K562 (cell line): ENCODE measurements around the gene CACNA1C. TPM values are rescaled to one million over a fixed set of nuclear protein-coding genes. Genes with fewer than 3 reads are reported as not detected.

Experiments
- ATAC-seq: fragments of 200-7000 bp; cut with Tn5 transposase; 3 replicates; pipeline ENCODE4 v1.9.1; 2020; ENCODE audit warnings: moderate library complexity
- BruUV-seq: library from RNA; stranded (reverse); fragments of 400-500 nt; replicated peaks from 2 replicates; lab custom pipeline; 2021; lab: Mats Ljungman, UMichigan
- CTCF ChIA-PET: fragments of 300-600 bp; formaldehyde crosslinking; extraction: SDS; loops from one replicate; lab custom pipeline; 2021; ENCODE audit warnings: low intra/inter-chr PET ratio; lab: Yijun Ruan, JAX
- POLR2A ChIA-PET: fragments of 300-600, 350-650 bp; sonication (Branson Sonifier 250); formaldehyde crosslinking; extraction: SDS; loops from one replicate; lab custom pipeline; 2021; ENCODE audit warnings: antibody characterized with exemption, inconsistent platforms; lab: Yijun Ruan, JAX
- DNase-seq, 4 experiments: peaks; one replicate each; pipeline versions ENCODE4 v3.0.0 to v3.0.0-alpha.2; 2011 to 2018; ENCODE audit warnings: low spot score in 3 of 4, mixed read lengths in 3 of 4; ENCODE audit errors: extremely low read depth in 1 of 4
- FAIRE-seq: peaks from 2 replicates; lab custom pipeline; 2011; peaks lifted over from hg19 to GRCh38; lab: Jason Lieb, UNC
- H2AFZ ChIP-seq: 2 replicates; pipeline ENCODE4 v1.6.0; 2011; ENCODE audit warnings: low read depth, low read length, control low read depth, inconsistent platforms
- H3K27ac ChIP-seq: fragments of 200-600 bp; 3 replicates; pipeline ENCODE4 v1.8.0; 2011; ENCODE audit warnings: low read depth, mild to moderate bottlenecking, control low read depth, inconsistent platforms, low read length, moderate library complexity, mixed read lengths; ENCODE audit errors: extremely low read depth
- H3K27me3 ChIP-seq, 2 experiments: fragments of 300-600 bp in 1 of 2; 2 replicates in 1 of 2; 3 replicates in 1 of 2; pipeline versions ENCODE4 v1.6.0 to v1.8.0; 2011; ENCODE audit warnings: inconsistent platforms in 2 of 2, low read length in 2 of 2, mild to moderate bottlenecking in 1 of 2, mixed read lengths in 1 of 2, moderate library complexity in 1 of 2; ENCODE audit not compliant: control insufficient read depth in 2 of 2, insufficient read depth in 2 of 2
- H3K36me3 ChIP-seq: fragments of 300-600 bp; 3 replicates; pipeline ENCODE4 v1.8.0; 2011; ENCODE audit warnings: mild to moderate bottlenecking, low read length, inconsistent platforms; ENCODE audit not compliant: control insufficient read depth, insufficient read depth
- H3K4me1 ChIP-seq, 2 experiments: fragments of 200-600 bp in 1 of 2; replicated peaks in 1 of 2; 2 replicates in 1 of 2; 3 replicates in 1 of 2; pipeline versions ENCODE4 v1.5.1 to v1.8.0; 2011; ENCODE audit warnings: inconsistent platforms in 2 of 2, low read length in 2 of 2, mild to moderate bottlenecking in 1 of 2, mixed read lengths in 1 of 2, moderate library complexity in 1 of 2; ENCODE audit not compliant: control insufficient read depth in 2 of 2, insufficient read depth in 2 of 2
- H3K4me2 ChIP-seq: 2 replicates; pipeline ENCODE4 v1.6.1; 2011; ENCODE audit warnings: low read length, control low read depth, inconsistent platforms, mixed read lengths; ENCODE audit not compliant: insufficient read depth
- H3K4me3 ChIP-seq: fragments of 200-600 bp; sonication (generic), shearing (Covaris generic); 2 replicates; pipeline ENCODE4 v1.5.1; 2016; ENCODE audit warnings: control low read depth, inconsistent platforms
- H3K79me2 ChIP-seq: fragments of 200-600 bp; 3 replicates; pipeline ENCODE4 v1.8.0; 2011; ENCODE audit warnings: low read length, inconsistent platforms; ENCODE audit not compliant: control insufficient read depth, insufficient read depth
- H3K9ac ChIP-seq, 2 experiments: 2 replicates each; pipeline versions ENCODE4 v1.6.0 to v1.6.1; 2011; ENCODE audit warnings: low read depth in 2 of 2, low read length in 2 of 2, control low read depth in 1 of 2, inconsistent platforms in 1 of 2, mild to moderate bottlenecking in 1 of 2, mixed read lengths in 1 of 2; ENCODE audit not compliant: insufficient read depth in 1 of 2
- H3K9me1 ChIP-seq: one replicate; pipeline ENCODE4 v1.6.0; 2011; ENCODE audit warnings: inconsistent platforms, mild to moderate bottlenecking, low read length, moderate library complexity; ENCODE audit not compliant: control insufficient read depth, insufficient read depth
- H3K9me3 ChIP-seq: replicated peaks from 2 replicates; pipeline ENCODE4 v1.5.1; 2011; ENCODE audit warnings: low read depth, low read length, inconsistent platforms; ENCODE audit not compliant: control insufficient read depth, insufficient read depth
- H4K20me1 ChIP-seq: replicated peaks from 2 replicates; pipeline ENCODE4 v1.6.1; 2011; ENCODE audit warnings: low read length, inconsistent platforms, mixed read lengths; ENCODE audit not compliant: control insufficient read depth, insufficient read depth
- CHD1 ChIP-seq: fragments of 200-600 bp; sonication (generic); IDR thresholded peaks from one replicate; pipeline ENCODE4 v1.6.1; 2012; ENCODE audit warnings: mild to moderate bottlenecking, moderate library complexity, low read length, inconsistent platforms
- GATAD2A ChIP-seq: fragments of 450-650 bp; IDR thresholded peaks from 2 replicates; pipeline ENCODE4 v1.6.1; 2017
- HNRNPH1 ChIP-seq: fragments of 200-400 bp; formaldehyde crosslinking; optimal IDR thresholded peaks from 2 replicates; pipeline ENCODE3; 2017; ENCODE audit warnings: low read depth, mild to moderate bottlenecking, low read length, moderate library complexity
- KLF16 ChIP-seq: IDR thresholded peaks from 2 replicates; pipeline ENCODE4 v1.6.1; 2016; ENCODE audit warnings: antibody characterized with exemption
- NFATC3 ChIP-seq: fragments of 450-650 bp; IDR thresholded peaks from 2 replicates; pipeline ENCODE4 v1.6.1; 2017; ENCODE audit warnings: mild to moderate bottlenecking
- NR4A1 ChIP-seq, 2 experiments: fragments of 250-450 bp in 1 of 2; fragments of 450-650 bp in 1 of 2; sonication (Bioruptor Pico) in 1 of 2; IDR thresholded peaks; 2 replicates each; pipeline versions ENCODE4 v1.4.0 to v1.6.1; 2016 to 2020; ENCODE audit warnings: mild to moderate bottlenecking in 2 of 2, missing compliant biosample characterization in 1 of 2, missing genetic modification characterization in 1 of 2, moderate library complexity in 1 of 2
- POLR2H ChIP-seq: IDR thresholded peaks from 2 replicates; pipeline ENCODE4 v1.6.1; 2016; ENCODE audit warnings: missing genetic modification characterization, low read depth, mild to moderate bottlenecking, control low read depth, missing compliant biosample characterization, moderate library complexity
- RBBP5 ChIP-seq: fragments of 200-600 bp; sonication (generic); IDR thresholded peaks from 2 replicates; pipeline ENCODE4 v1.6.1; 2012; ENCODE audit warnings: borderline replicate concordance, mild to moderate bottlenecking, low read length, control low read depth, inconsistent platforms; ENCODE audit not compliant: insufficient read depth, poor library complexity, severe bottlenecking
- STAT5B ChIP-seq: fragments of 250-450 bp; sonication (Bioruptor Pico); IDR thresholded peaks from 2 replicates; pipeline ENCODE4 v1.8.0; 2021; ENCODE audit warnings: mild to moderate bottlenecking, inconsistent platforms
- TAF1 ChIP-seq: IDR thresholded peaks from 2 replicates; pipeline ENCODE4 v1.6.1; 2011; ENCODE audit warnings: mild to moderate bottlenecking, low read length, moderate library complexity; ENCODE audit not compliant: insufficient read depth, control insufficient read depth, severe bottlenecking; ENCODE audit errors: extremely low read depth
- ZBED1 ChIP-seq: IDR thresholded peaks from 2 replicates; pipeline ENCODE4 v1.6.1; 2014
- ZNF12 ChIP-seq: sonication (generic); formaldehyde crosslinking; IDR thresholded peaks from 2 replicates; pipeline ENCODE4 v1.4.0; 2020; ENCODE audit warnings: mild to moderate bottlenecking, missing genetic modification reagents
- ZNF165 ChIP-seq: fragments of 250-450 bp; sonication (Bioruptor Pico); IDR thresholded peaks from 2 replicates; pipeline ENCODE4 v1.4.0; 2020; ENCODE audit warnings: borderline replicate concordance
- WGBS: fragments of 100-300 bp; shearing (Covaris generic); methylation state at CpG from one replicate; pipeline ENCODE4 v1.1.6; 2016; ENCODE audit warnings: low coverage, mixed read lengths; ENCODE audit not compliant: insufficient coverage; ENCODE audit errors: missing lambda C conversion rate; 5-methylcytosine and 5-hydroxymethylcytosine counted together
- in situ Hi-C: fragments of 300-500 bp; cut with MboI; formaldehyde crosslinking; loops from 4 replicates; pipeline ENCODE4 v1.15.0; 2018; ENCODE audit warnings: inconsistent platforms, mixed read lengths
- intact Hi-C: fragments of 100-400 bp; cut with micrococcal nuclease; formaldehyde crosslinking; loops from 2 replicates; pipeline ENCODE4 v1.14.2; 2022
- polyA plus RNA-seq, 8 experiments: library from polyadenylated mRNA; depleted of rRNA in 4 of 8; stranded (reverse) in 5 of 8; unstranded in 3 of 8; fragments of >200 nt; fragmentation: Nextera tagmentation in 2 of 8; fragmentation: Illumina TruSeq in 1 of 8; extraction: Ambion mirVana in 2 of 8; extraction: Trizol in 1 of 8; gene quantifications; 2 replicates each; pipeline versions ENCODE4 v1.2.1 to v1.2.3, GENCODE V29; 2011 to 2014; ENCODE audit warnings: inconsistent platforms in 1 of 8, missing spikeins in 1 of 8
- total RNA-seq, 7 experiments: library from RNA; depleted of rRNA in 6 of 7; stranded (reverse); fragments of >200 nt in 6 of 7; fragmentation: Illumina TruSeq in 2 of 7; extraction: Trizol in 2 of 7; gene quantifications; 2 replicates each; pipeline versions ENCODE4 v1.2.1 to v1.2.3, GENCODE V29; 2011 to 2021; ENCODE audit warnings: low replicate concordance in 1 of 7

CACNA1C gene
- total and polyA plus RNA-seq, 9 of the 15 experiments (the other 6 are each of a cell fraction or from before 2014, with no cell fraction given): not detected

DNA sequence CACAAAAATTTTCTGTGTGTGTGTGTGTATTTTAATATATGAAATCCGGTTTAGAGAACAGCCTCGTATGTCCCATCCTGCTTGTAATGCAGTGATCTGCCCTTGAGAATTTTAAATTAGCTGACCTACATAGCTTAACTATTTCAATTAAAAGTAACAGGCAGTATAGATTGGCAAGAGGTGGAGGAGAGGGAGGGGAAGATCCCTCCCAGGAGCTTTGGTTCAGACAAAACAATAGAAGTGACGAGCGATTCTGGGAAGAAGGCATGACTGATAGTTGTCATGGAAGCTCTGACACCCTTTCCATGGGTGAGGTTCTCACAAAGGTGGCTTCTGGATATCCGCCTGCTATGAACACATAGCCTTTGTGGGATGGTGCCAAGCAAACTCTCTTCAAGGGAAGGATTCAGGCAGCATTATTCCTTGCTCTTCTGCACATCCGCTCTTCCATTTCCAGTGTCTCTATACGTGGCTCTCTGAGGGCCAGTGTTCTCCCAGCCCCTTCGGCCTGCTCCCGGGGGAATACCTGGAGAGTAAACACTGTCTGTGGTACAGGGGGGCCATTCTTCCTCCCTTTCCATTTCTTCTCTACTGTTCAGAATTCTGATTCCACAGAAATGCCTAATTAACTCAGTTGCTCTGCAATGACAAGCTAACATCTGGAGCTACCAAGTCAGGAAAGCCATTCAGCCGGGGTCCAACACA lies 182.0 kb downstream of the CACNA1C start:
- peaks cover 0 to 8% of the 10 kb centered on the region in 2 experiments; a peak in 2 of 5 replicates for H3K27me3 ChIP-seq
- no peak overlapping the region for H3K4me3 ChIP-seq

More for the DNA sequence above, 182.0 kb downstream of the CACNA1C start:
- Histone ChIP-seq H3K4me1 (peaks cover 0 to 5% of the 10 kb centered on the region in 2 experiments; a peak in 2 of 5 replicates), H3K9me1 (no peaks in the 10 kb centered on the region), H2AFZ (no peak overlapping the region), H3K9me3 (no peaks in the 10 kb centered on the region), H3K27ac (no peak overlapping the region), H3K36me3 (no peaks in the 10 kb centered on the region), H3K9ac (no peak overlapping the region), H3K79me2 (no peaks in the 10 kb centered on the region), H4K20me1 (no peaks in the 10 kb centered on the region), H3K4me2 (no peak overlapping the region)
- intact Hi-C loops (no loop called here), in situ Hi-C loops (no loop called here)
- BruUV-seq: no TSS peak
- ChIA-PET CTCF (no interaction called here), POLR2A (no interaction called here)
- no peak for ATAC-seq
- no peak for FAIRE-seq
- TF ChIP-seq ZNF165 (no peak), STAT5B (CRISPR knock-in tag) (no peak), HNRNPH1 (no peak), CHD1 (no peak), TAF1 (no peak), POLR2H (tag) (no peak), GATAD2A (no peak), ZNF12 (no peak), NFATC3 (no peak), RBBP5 (no peak), ZBED1 (no peak), KLF16 (no peak), NR4A1 (CRISPR knock-in tag; IDR thresholded peaks at IDR 0.05) (no peak), NR4A1 (tag; IDR thresholded peaks at IDR 0.05) (no peak)
- WGBS: under 1% methylated on average over 10 of the region's 10 CpGs
- no peak for DNase-seq
